Neural progenitor cell (in vitro differentiated cells): ENCODE measurements around the gene SRXN1. TPM values are rescaled to one million over a fixed set of nuclear protein-coding genes. Genes with fewer than 3 reads are reported as not detected.

Experiments used
- DNase-seq: peaks from one replicate; pipeline ENCODE4 v3.0.0-alpha.2; 2016; ENCODE audit warnings: low spot score
- H2AFZ ChIP-seq: fragments of 200-600 bp; sonication (generic); replicated peaks from 2 replicates; pipeline ENCODE4 v1.6.1; 2016; ENCODE audit warnings: antibody characterized with exemption
- H3F3A ChIP-seq: fragments of 200-600 bp; sonication (generic); 2 replicates; pipeline ENCODE4 v1.6.1; 2016; ENCODE audit warnings: antibody characterized with exemption, low read depth
- H3K27ac ChIP-seq: fragments of 200-600 bp; sonication (generic); 2 replicates; pipeline ENCODE4 v1.5.1; 2016; ENCODE audit warnings: mild to moderate bottlenecking
- H3K27me3 ChIP-seq: fragments of 200-600 bp; sonication (generic); 2 replicates; pipeline ENCODE4 v1.6.1; 2016; ENCODE audit warnings: mild to moderate bottlenecking, moderate library complexity
- H3K36me3 ChIP-seq: fragments of 200-600 bp; sonication (generic); 2 replicates; pipeline ENCODE4 v1.5.1; 2016
- H3K4me1 ChIP-seq: fragments of 200-600 bp; sonication (generic); 2 replicates; pipeline ENCODE4 v1.6.1; 2016; ENCODE audit warnings: mixed run types
- H3K4me2 ChIP-seq: fragments of 200-600 bp; sonication (generic); 2 replicates; pipeline ENCODE4 v1.6.1; 2016
- H3K4me3 ChIP-seq: fragments of 200-600 bp; sonication (generic); 2 replicates; pipeline ENCODE4 v1.5.1; 2016
- H3K79me2 ChIP-seq: fragments of 200-600 bp; sonication (generic); 2 replicates; pipeline ENCODE4 v1.6.1; 2016; ENCODE audit warnings: low read depth
- H3K9ac ChIP-seq: fragments of 200-600 bp; sonication (generic); 2 replicates; pipeline ENCODE4 v1.6.1; 2016
- H3K9me3 ChIP-seq: fragments of 200-600 bp; sonication (generic); 2 replicates; pipeline ENCODE4 v1.5.1; 2016; ENCODE audit warnings: low read depth
- H4K20me1 ChIP-seq: fragments of 200-600 bp; sonication (generic); 2 replicates; pipeline ENCODE4 v1.6.1; 2016; ENCODE audit warnings: low read depth
- H3K27ac Mint-ChIP-seq: 3 replicates; pipeline ENCODE4 v1.8.0; 2021; ENCODE audit warnings: mixed read lengths
- H3K27me3 Mint-ChIP-seq: 2 replicates; pipeline ENCODE4 v1.8.0; 2022; ENCODE audit warnings: low read depth, mild to moderate bottlenecking, inconsistent platforms, moderate library complexity, mixed read lengths; ENCODE audit not compliant: insufficient read depth
- H3K36me3 Mint-ChIP-seq: 3 replicates; pipeline ENCODE4 v1.8.0; 2021; ENCODE audit warnings: mixed read lengths
- H3K4me1 Mint-ChIP-seq: 3 replicates; pipeline ENCODE4 v1.8.0; 2021; ENCODE audit warnings: mixed read lengths
- H3K4me3 Mint-ChIP-seq: 3 replicates; pipeline ENCODE4 v1.8.0; 2021; ENCODE audit warnings: mild to moderate bottlenecking, moderate library complexity, mixed read lengths
- H3K9me3 Mint-ChIP-seq: 3 replicates; pipeline ENCODE4 v1.8.0; 2020; ENCODE audit warnings: mixed read lengths
- CTCF ChIP-seq: fragments of 200-600 bp; sonication (generic); IDR thresholded peaks from 2 replicates; pipeline ENCODE4 v1.5.1; 2017; ENCODE audit warnings: antibody characterized with exemption, mild to moderate bottlenecking
- EZH2 ChIP-seq: fragments of 200-600 bp; sonication (generic); IDR thresholded peaks from 2 replicates; pipeline ENCODE4 v1.6.1; 2017; ENCODE audit warnings: antibody characterized with exemption, mild to moderate bottlenecking, moderate library complexity
- EZH2phosphoT487 ChIP-seq: fragments of 200-600 bp; sonication (generic); IDR thresholded peaks from 2 replicates; pipeline ENCODE4 v1.6.1; 2017; ENCODE audit warnings: antibody characterized with exemption
- total RNA-seq: library from RNA; depleted of rRNA; stranded (reverse); fragments of >200 nt; gene quantifications from 2 replicates; pipeline ENCODE4 v1.2.3, GENCODE V29; 2015; ENCODE audit warnings: low replicate concordance

SRXN1 gene
- total RNA-seq, 1 donor from 2014 or later, result 6.8 TPM

- no peak for TF ChIP-seq EZH2
- no peak for TF ChIP-seq EZH2phosphoT487
- no peak for TF ChIP-seq CTCF
These were observed 14.4 kb downstream of the SRXN1 start for GRCh38 chr20:638579-638978.

GRCh38 chr20:637559-637958 is 15.4 kb downstream of the SRXN1 start:
- Histone ChIP-seq H3K36me3 (no peaks in the 10 kb centered on the region), H3K4me3 (no peak overlapping the region), H3K27ac (no peak overlapping the region), H3K9me3 (no peaks in the 10 kb centered on the region), H3K4me1 (peaks cover 17% of the 10 kb centered on the region), H2AFZ (no peak overlapping the region), H4K20me1 (no peaks in the 10 kb centered on the region), H3F3A (peaks cover 16% of the 10 kb centered on the region), H3K9ac (no peak overlapping the region), H3K79me2 (no peaks in the 10 kb centered on the region), H3K4me2 (no peak overlapping the region), H3K27me3 (no peaks in the 10 kb centered on the region)
- peaks cover 6% of the 10 kb centered on the region for H3K4me1 Mint-ChIP-seq
- H3K4me3 Mint-ChIP-seq, result no peak overlapping the region
- no peak for TF ChIP-seq EZH2
- TF ChIP-seq CTCF, result no peak
- no peak for TF ChIP-seq EZH2phosphoT487
- no peak for DNase-seq
- no peak overlapping the region for H3K27ac Mint-ChIP-seq
- no peaks in the 10 kb centered on the region for H3K36me3 Mint-ChIP-seq
- peaks cover 6% of the 10 kb centered on the region for H3K27me3 Mint-ChIP-seq
- H3K9me3 Mint-ChIP-seq, result peaks cover 6% of the 10 kb centered on the region

More at GRCh38 chr20:638579-638978, 14.4 kb downstream of the SRXN1 start:
- peaks cover 4% of the 10 kb centered on the region for H4K20me1 ChIP-seq
- H3K27ac Mint-ChIP-seq, result no peak overlapping the region
- H3K9me3 ChIP-seq, result no peaks in the 10 kb centered on the region
- no peaks in the 10 kb centered on the region for H3K36me3 Mint-ChIP-seq
- no peaks in the 10 kb centered on the region for H3K36me3 ChIP-seq
- peaks cover 8% of the 10 kb centered on the region for H3K4me1 Mint-ChIP-seq
- H3K4me2 ChIP-seq, result no peak overlapping the region
- no peak overlapping the region for H3K9ac ChIP-seq
- peaks cover 26% of the 10 kb centered on the region for H3F3A ChIP-seq
- H3K27ac ChIP-seq, result no peak overlapping the region
- peaks cover 8% of the 10 kb centered on the region for H3K27me3 Mint-ChIP-seq
- H2AFZ ChIP-seq, result no peak overlapping the region
- no peak overlapping the region for H3K4me3 Mint-ChIP-seq
- DNase-seq, result no peak
- no peaks in the 10 kb centered on the region for H3K79me2 ChIP-seq
- H3K9me3 Mint-ChIP-seq, result peaks cover 6% of the 10 kb centered on the region
- H3K4me3 ChIP-seq, result no peak overlapping the region
- peaks cover 14% of the 10 kb centered on the region for H3K4me1 ChIP-seq
- H3K27me3 ChIP-seq, result no peaks in the 10 kb centered on the region

GRCh38 chr20:635893-636338 is 17.1 kb downstream of the SRXN1 start:
- DNase-seq, result no peak
- Histone ChIP-seq H3K4me2 (no peak overlapping the region), H3K4me1 (peaks cover 17% of the 10 kb centered on the region), H4K20me1 (no peaks in the 10 kb centered on the region), H3K27me3 (no peaks in the 10 kb centered on the region), H3K9me3 (no peaks in the 10 kb centered on the region), H3K36me3 (no peaks in the 10 kb centered on the region), H3K79me2 (no peaks in the 10 kb centered on the region), H3K27ac (no peak overlapping the region), H3K4me3 (no peak overlapping the region), H3F3A (peaks cover 6% of the 10 kb centered on the region), H3K9ac (no peak overlapping the region), H2AFZ (no peak overlapping the region)
- no peak overlapping the region for H3K27ac Mint-ChIP-seq
- TF ChIP-seq EZH2 (no peak), CTCF (no peak), EZH2phosphoT487 (no peak)
- no peaks in the 10 kb centered on the region for H3K36me3 Mint-ChIP-seq
- H3K4me3 Mint-ChIP-seq, result no peak overlapping the region
- H3K27me3 Mint-ChIP-seq, result no peaks in the 10 kb centered on the region
- no peaks in the 10 kb centered on the region for H3K9me3 Mint-ChIP-seq
- no peaks in the 10 kb centered on the region for H3K4me1 Mint-ChIP-seq
